ENCODE measurements around the gene SCLY. TPM values are rescaled to one million over a fixed set of nuclear protein-coding genes. Genes with fewer than 3 reads are reported as not detected.

The SCLY gene
- total RNA-seq, 1 donor from 2014 or later = 44.0 TPM

- H3K36me3 Mint-ChIP-seq (ENCODE audit: unreplicated experiment) = peaks cover 17% of the 10 kb centered on the region
- H3K27me3 Mint-ChIP-seq (ENCODE audit: unreplicated experiment) = peaks cover 2% of the 10 kb centered on the region
- no peak for DNase-seq
- no peak overlapping the region for H3K27ac Mint-ChIP-seq (ENCODE audit: unreplicated experiment)
- TF ChIP-seq CTCF (IDR thresholded peaks at IDR 0.05; ENCODE audit: partially characterized antibody, unreplicated experiment) = no peak
- H3K4me1 Mint-ChIP-seq (ENCODE audit: low read depth, unreplicated experiment) = no peaks in the 10 kb centered on the region
- no peak overlapping the region for H3K4me3 Mint-ChIP-seq (ENCODE audit: unreplicated experiment)
- no peaks in the 10 kb centered on the region for H3K9me3 Mint-ChIP-seq (ENCODE audit: unreplicated experiment)
Measured at GRCh38 chr2:238083919-238084318, 23.1 kb downstream of the SCLY start.

GRCh38 chr2:238084761-238085160 lies 24.0 kb downstream of the SCLY start:
- peaks cover 15% of the 10 kb centered on the region for H3K36me3 Mint-ChIP-seq (ENCODE audit: unreplicated experiment)
- no peaks in the 10 kb centered on the region for H3K4me1 Mint-ChIP-seq (ENCODE audit: low read depth, unreplicated experiment)
- no peak overlapping the region for H3K4me3 Mint-ChIP-seq (ENCODE audit: unreplicated experiment)
- DNase-seq = no peak
- no peaks in the 10 kb centered on the region for H3K9me3 Mint-ChIP-seq (ENCODE audit: unreplicated experiment)
- TF ChIP-seq CTCF (IDR thresholded peaks at IDR 0.05; ENCODE audit: partially characterized antibody, unreplicated experiment) = no peak
- H3K27me3 Mint-ChIP-seq (ENCODE audit: unreplicated experiment) = peaks cover 2% of the 10 kb centered on the region
- H3K27ac Mint-ChIP-seq (ENCODE audit: unreplicated experiment) = no peak overlapping the region

- H3K27ac Mint-ChIP-seq (ENCODE audit: unreplicated experiment) = no peak overlapping the region
- peaks cover 2% of the 10 kb centered on the region for H3K27me3 Mint-ChIP-seq (ENCODE audit: unreplicated experiment)
- no peak for DNase-seq
- peaks cover 10% of the 10 kb centered on the region for H3K36me3 Mint-ChIP-seq (ENCODE audit: unreplicated experiment)
- no peaks in the 10 kb centered on the region for H3K4me1 Mint-ChIP-seq (ENCODE audit: low read depth, unreplicated experiment)
- no peak overlapping the region for H3K4me3 Mint-ChIP-seq (ENCODE audit: unreplicated experiment)
- TF ChIP-seq CTCF (IDR thresholded peaks at IDR 0.05; ENCODE audit: partially characterized antibody, unreplicated experiment) = no peak
- H3K9me3 Mint-ChIP-seq (ENCODE audit: unreplicated experiment) = no peaks in the 10 kb centered on the region
Measured at GRCh38 chr2:238085899-238086298, 25.1 kb downstream of the SCLY start.

- no peak for DNase-seq
- Mint-ChIP-seq H3K4me1 (ENCODE audit: low read depth, unreplicated experiment) (no peaks in the 10 kb centered on the region), H3K27ac (ENCODE audit: unreplicated experiment) (no peak overlapping the region), H3K9me3 (ENCODE audit: unreplicated experiment) (no peaks in the 10 kb centered on the region), H3K27me3 (ENCODE audit: unreplicated experiment) (peaks cover 3% of the 10 kb centered on the region), H3K36me3 (ENCODE audit: unreplicated experiment) (peaks cover 5% of the 10 kb centered on the region), H3K4me3 (ENCODE audit: unreplicated experiment) (no peak overlapping the region)
- no peak for TF ChIP-seq CTCF (IDR thresholded peaks at IDR 0.05; ENCODE audit: partially characterized antibody, unreplicated experiment)
Measured at GRCh38 chr2:238087211-238087610, 26.4 kb downstream of the SCLY start.

- Mint-ChIP-seq H3K36me3 (ENCODE audit: unreplicated experiment) (no peaks in the 10 kb centered on the region), H3K9me3 (ENCODE audit: unreplicated experiment) (peaks cover 7% of the 10 kb centered on the region), H3K27ac (ENCODE audit: unreplicated experiment) (no peak overlapping the region), H3K27me3 (ENCODE audit: unreplicated experiment) (peaks cover 10% of the 10 kb centered on the region), H3K4me1 (ENCODE audit: low read depth, unreplicated experiment) (peaks cover 3% of the 10 kb centered on the region), H3K4me3 (ENCODE audit: unreplicated experiment) (no peak overlapping the region)
- no peak for TF ChIP-seq CTCF (IDR thresholded peaks at IDR 0.05; ENCODE audit: partially characterized antibody, unreplicated experiment)
- no peak for DNase-seq
Measured at GRCh38 chr2:238090887-238091286, 30.1 kb downstream of the SCLY start.

Data from glutamatergic neuron (in vitro differentiated cells).